SK-N-MC (cell line): ENCODE data around the gene SPACA7.

Experiments used
- EZH2 ChIP-seq: fragments of 200-600 bp; sonication (generic); IDR thresholded peaks from one replicate; pipeline ENCODE4 v1.6.1; 2017; ENCODE audit warnings: antibody characterized with exemption
- FOXP2 ChIP-seq: optimal IDR thresholded peaks from 2 replicates; pipeline ENCODE3; 2011; ENCODE audit warnings: mild to moderate bottlenecking, moderate library complexity; ENCODE audit not compliant: insufficient read depth; ENCODE audit errors: extremely low read length, control extremely low read depth
- POLR2AphosphoS5 ChIP-seq: IDR thresholded peaks from 2 replicates; pipeline ENCODE4 v1.6.1; 2012; ENCODE audit warnings: mild to moderate bottlenecking, low read depth, low read length, borderline replicate concordance

GRCh38 chr13:112483299-112483698, 107.1 kb downstream of the SPACA7 start:
- TF ChIP-seq POLR2AphosphoS5 (no peak), FOXP2 (no peak), EZH2 (no peak)
